ENCODE data around the gene RNASEH2A. TPM values are rescaled to one million over a fixed set of nuclear protein-coding genes. Genes with fewer than 3 reads are reported as not detected.

Gene RNASEH2A
- polyA plus RNA-seq, 1 donor from 2014 or later: 28.2 TPM

GRCh38 chr19:12759686-12760085, 46.7 kb upstream of the RNASEH2A start:
- H3K9me3 ChIP-seq (ENCODE audit: low read length): no peaks in the 10 kb centered on the region
- no peak overlapping the region for H3K27ac ChIP-seq (ENCODE audit: low read length)
- no peak overlapping the region for H3K4me3 ChIP-seq (ENCODE audit: low read length)
- H2AFZ ChIP-seq (ENCODE audit: low read depth, low read length): no peak overlapping the region
- no peaks in the 10 kb centered on the region for H3K36me3 ChIP-seq (ENCODE audit: insufficient read depth, low read length)
- H3F3A ChIP-seq (ENCODE audit: insufficient read depth, low read length, poor library complexity, severe bottlenecking): no peaks in the 10 kb centered on the region
- no peaks in the 10 kb centered on the region for H3K27me3 ChIP-seq (ENCODE audit: insufficient read depth, low read depth, low read length)
- no peak overlapping the region for H3K4me2 ChIP-seq (ENCODE audit: low read length)
- no peaks in the 10 kb centered on the region for H3K79me2 ChIP-seq (replicated peaks; ENCODE audit: insufficient read depth, low read length)
- no peak overlapping the region for H3K9ac ChIP-seq (ENCODE audit: low read length)
- TF ChIP-seq EZH2 (IDR thresholded peaks at IDR 0.05; ENCODE audit: borderline replicate concordance, insufficient read depth, low read length, poor library complexity, severe bottlenecking): no peak
- no peak for TF ChIP-seq SMC3 (conservative IDR thresholded peaks at IDR 0.05; ENCODE audit: poor library complexity)
- no peak for TF ChIP-seq RAD21 (conservative IDR thresholded peaks at IDR 0.05)
- no peak for TF ChIP-seq TAF1 (IDR thresholded peaks at IDR 0.05; ENCODE audit: low read depth)
- TF ChIP-seq EP300 (conservative IDR thresholded peaks at IDR 0.05; ENCODE audit: poor library complexity, severe bottlenecking): no peak
- no peak for TF ChIP-seq POLR2AphosphoS5 (IDR thresholded peaks at IDR 0.05)
- TF ChIP-seq MXI1 (conservative IDR thresholded peaks at IDR 0.05; ENCODE audit: poor library complexity, severe bottlenecking): no peak
- no peak for TF ChIP-seq CTCF (IDR thresholded peaks at IDR 0.05; ENCODE audit: poor library complexity, severe bottlenecking)
- TF ChIP-seq, protein P1, sequence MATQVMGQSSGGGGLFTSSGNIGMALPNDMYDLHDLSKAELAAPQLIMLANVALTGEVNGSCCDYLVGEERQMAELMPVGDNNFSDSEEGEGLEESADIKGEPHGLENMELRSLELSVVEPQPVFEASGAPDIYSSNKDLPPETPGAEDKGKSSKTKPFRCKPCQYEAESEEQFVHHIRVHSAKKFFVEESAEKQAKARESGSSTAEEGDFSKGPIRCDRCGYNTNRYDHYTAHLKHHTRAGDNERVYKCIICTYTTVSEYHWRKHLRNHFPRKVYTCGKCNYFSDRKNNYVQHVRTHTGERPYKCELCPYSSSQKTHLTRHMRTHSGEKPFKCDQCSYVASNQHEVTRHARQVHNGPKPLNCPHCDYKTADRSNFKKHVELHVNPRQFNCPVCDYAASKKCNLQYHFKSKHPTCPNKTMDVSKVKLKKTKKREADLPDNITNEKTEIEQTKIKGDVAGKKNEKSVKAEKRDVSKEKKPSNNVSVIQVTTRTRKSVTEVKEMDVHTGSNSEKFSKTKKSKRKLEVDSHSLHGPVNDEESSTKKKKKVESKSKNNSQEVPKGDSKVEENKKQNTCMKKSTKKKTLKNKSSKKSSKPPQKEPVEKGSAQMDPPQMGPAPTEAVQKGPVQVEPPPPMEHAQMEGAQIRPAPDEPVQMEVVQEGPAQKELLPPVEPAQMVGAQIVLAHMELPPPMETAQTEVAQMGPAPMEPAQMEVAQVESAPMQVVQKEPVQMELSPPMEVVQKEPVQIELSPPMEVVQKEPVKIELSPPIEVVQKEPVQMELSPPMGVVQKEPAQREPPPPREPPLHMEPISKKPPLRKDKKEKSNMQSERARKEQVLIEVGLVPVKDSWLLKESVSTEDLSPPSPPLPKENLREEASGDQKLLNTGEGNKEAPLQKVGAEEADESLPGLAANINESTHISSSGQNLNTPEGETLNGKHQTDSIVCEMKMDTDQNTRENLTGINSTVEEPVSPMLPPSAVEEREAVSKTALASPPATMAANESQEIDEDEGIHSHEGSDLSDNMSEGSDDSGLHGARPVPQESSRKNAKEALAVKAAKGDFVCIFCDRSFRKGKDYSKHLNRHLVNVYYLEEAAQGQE (IDR thresholded peaks at IDR 0.05; ENCODE audit: borderline replicate concordance): no peak
- H4K20me1 ChIP-seq (ENCODE audit: insufficient read depth): no peaks in the 10 kb centered on the region
- H3K9me2 ChIP-seq (ENCODE audit: insufficient read depth, low read length): no peaks in the 10 kb centered on the region

DNA sequence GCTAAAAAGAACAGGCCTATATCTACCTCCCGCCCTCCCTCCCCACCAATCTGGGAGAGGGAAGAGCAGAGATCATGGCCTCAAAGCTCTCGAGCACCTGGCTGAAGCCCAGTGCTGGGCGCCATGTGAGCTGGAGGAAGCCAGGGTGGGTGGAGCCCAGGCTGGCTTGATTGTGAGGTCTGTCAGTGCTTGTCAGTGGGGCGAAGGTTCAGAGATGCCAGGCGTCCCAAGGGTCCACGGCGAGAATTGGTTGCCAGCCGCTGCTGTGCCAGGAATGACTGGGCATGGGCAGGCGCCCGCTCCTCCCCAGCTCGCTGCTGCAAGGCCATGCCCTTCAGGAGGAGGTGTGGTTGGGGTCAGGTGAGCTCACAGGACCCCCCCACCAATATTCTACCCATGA, 43.3 kb upstream of the RNASEH2A start:
- no peak overlapping the region for H3K9ac ChIP-seq (ENCODE audit: low read length)
- H3K9me2 ChIP-seq (ENCODE audit: insufficient read depth, low read length): no peaks in the 10 kb centered on the region
- no peak overlapping the region for H3K27ac ChIP-seq (ENCODE audit: low read length)
- no peak overlapping the region for H2AFZ ChIP-seq (ENCODE audit: low read depth, low read length)
- no peak overlapping the region for H3K4me2 ChIP-seq (ENCODE audit: low read length)
- H3K4me3 ChIP-seq (ENCODE audit: low read length): no peak overlapping the region
- no peaks in the 10 kb centered on the region for H3F3A ChIP-seq (ENCODE audit: insufficient read depth, low read length, poor library complexity, severe bottlenecking)
- no peaks in the 10 kb centered on the region for H4K20me1 ChIP-seq (ENCODE audit: insufficient read depth)
- no peaks in the 10 kb centered on the region for H3K79me2 ChIP-seq (replicated peaks; ENCODE audit: insufficient read depth, low read length)
- H3K9me3 ChIP-seq (ENCODE audit: low read length): no peaks in the 10 kb centered on the region
- H3K36me3 ChIP-seq (ENCODE audit: insufficient read depth, low read length): no peaks in the 10 kb centered on the region
- H3K27me3 ChIP-seq (ENCODE audit: insufficient read depth, low read depth, low read length): no peaks in the 10 kb centered on the region
- TF ChIP-seq EP300 (conservative IDR thresholded peaks at IDR 0.05; ENCODE audit: poor library complexity, severe bottlenecking) (no peak), RAD21 (conservative IDR thresholded peaks at IDR 0.05) (no peak)

GRCh38 chr19:12764698-12765097, 41.7 kb upstream of the RNASEH2A start:
- no peak overlapping the region for H3K4me3 ChIP-seq (ENCODE audit: low read length)
- H4K20me1 ChIP-seq (ENCODE audit: insufficient read depth): no peaks in the 10 kb centered on the region
- no peaks in the 10 kb centered on the region for H3K79me2 ChIP-seq (replicated peaks; ENCODE audit: insufficient read depth, low read length)
- no peaks in the 10 kb centered on the region for H3K36me3 ChIP-seq (ENCODE audit: insufficient read depth, low read length)
- H3K27ac ChIP-seq (ENCODE audit: low read length): no peak overlapping the region
- H3K9ac ChIP-seq (ENCODE audit: low read length): no peak overlapping the region
- H3K9me3 ChIP-seq (ENCODE audit: low read length): no peaks in the 10 kb centered on the region
- no peaks in the 10 kb centered on the region for H3K9me2 ChIP-seq (ENCODE audit: insufficient read depth, low read length)
- no peak for TF ChIP-seq SMC3 (conservative IDR thresholded peaks at IDR 0.05; ENCODE audit: poor library complexity)
- TF ChIP-seq, protein P1 (IDR thresholded peaks at IDR 0.05; ENCODE audit: borderline replicate concordance): no peak
- no peak for TF ChIP-seq EZH2 (IDR thresholded peaks at IDR 0.05; ENCODE audit: borderline replicate concordance, insufficient read depth, low read length, poor library complexity, severe bottlenecking)
- no peak for TF ChIP-seq EP300 (conservative IDR thresholded peaks at IDR 0.05; ENCODE audit: poor library complexity, severe bottlenecking)
- TF ChIP-seq TAF1 (IDR thresholded peaks at IDR 0.05; ENCODE audit: low read depth): no peak
- no peak for TF ChIP-seq POLR2AphosphoS5 (IDR thresholded peaks at IDR 0.05)
- no peak for TF ChIP-seq MXI1 (conservative IDR thresholded peaks at IDR 0.05; ENCODE audit: poor library complexity, severe bottlenecking)
- no peak for TF ChIP-seq CTCF (IDR thresholded peaks at IDR 0.05; ENCODE audit: poor library complexity, severe bottlenecking)
- TF ChIP-seq RAD21 (conservative IDR thresholded peaks at IDR 0.05): no peak
- H2AFZ ChIP-seq (ENCODE audit: low read depth, low read length): no peak overlapping the region
- no peaks in the 10 kb centered on the region for H3K27me3 ChIP-seq (ENCODE audit: insufficient read depth, low read depth, low read length)
- no peaks in the 10 kb centered on the region for H3F3A ChIP-seq (ENCODE audit: insufficient read depth, low read length, poor library complexity, severe bottlenecking)
- no peak overlapping the region for H3K4me2 ChIP-seq (ENCODE audit: low read length)

Data from neural cell (in vitro differentiated cells).